Fibroblast of lung (primary cell): ENCODE data around the gene MAP4K1. TPM values are rescaled to one million over a fixed set of nuclear protein-coding genes. Genes with fewer than 3 reads are reported as not detected.
"Not testable (repeated sequence)": the region's sequence is repeated elsewhere in the genome, so short reads cannot be mapped to it uniquely, and the experiment has no call there.

Source experiments
- DNase-seq, 2 donors: peaks; one replicate each; pipeline versions ENCODE4 v3.0.0 to v3.0.0-alpha.2; 2010; ENCODE audit warnings: low read depth in 2 of 2
- H2AFZ ChIP-seq: 2 replicates; pipeline ENCODE4 v1.5.1; 2012; ENCODE audit warnings: low read length, control low read depth, inconsistent platforms
- H3K27ac ChIP-seq: 2 replicates; pipeline ENCODE4 v1.5.1; 2011; ENCODE audit warnings: low read length, control low read depth; ENCODE audit not compliant: insufficient read depth
- H3K27me3 ChIP-seq: 2 replicates; pipeline ENCODE4 v1.5.1; 2011; ENCODE audit warnings: mild to moderate bottlenecking, low read length; ENCODE audit not compliant: control insufficient read depth, insufficient read depth
- H3K36me3 ChIP-seq: 2 replicates; pipeline ENCODE4 v1.5.1; 2011; ENCODE audit warnings: low read length; ENCODE audit not compliant: control insufficient read depth, insufficient read depth
- H3K4me1 ChIP-seq: 2 replicates; pipeline ENCODE4 v1.5.1; 2011; ENCODE audit warnings: low read length; ENCODE audit not compliant: control insufficient read depth, insufficient read depth; ENCODE audit errors: extremely low read depth
- H3K4me2 ChIP-seq: 2 replicates; pipeline ENCODE4 v1.5.1; 2011; ENCODE audit warnings: low read length, control low read depth; ENCODE audit not compliant: insufficient read depth; ENCODE audit errors: extremely low read depth
- H3K4me3 ChIP-seq, 4 experiments: fragments of 200-600 bp in 1 of 4; sonication (generic) in 1 of 4; replicated peaks in 1 of 4; 2 replicates each; pipeline ENCODE4 v1.5.1; 2011 to 2016; ENCODE audit warnings: low read length in 4 of 4, low read depth in 3 of 4, mild to moderate bottlenecking in 3 of 4, control low read depth in 2 of 4, inconsistent platforms in 1 of 4, mixed read lengths in 1 of 4; ENCODE audit not compliant: insufficient read depth in 1 of 4; ENCODE audit errors: control extremely low read depth in 1 of 4
- H3K79me2 ChIP-seq: 2 replicates; pipeline ENCODE4 v1.5.1; 2012; ENCODE audit warnings: mild to moderate bottlenecking, low read length, inconsistent platforms; ENCODE audit not compliant: control insufficient read depth, insufficient read depth
- H3K9ac ChIP-seq: 2 replicates; pipeline ENCODE4 v1.5.1; 2011; ENCODE audit warnings: mild to moderate bottlenecking, low read length, control low read depth; ENCODE audit not compliant: insufficient read depth
- H3K9me3 ChIP-seq: 2 replicates; pipeline ENCODE4 v1.5.1; 2012; ENCODE audit warnings: low read depth, low read length; ENCODE audit not compliant: control insufficient read depth, insufficient read depth
- H4K20me1 ChIP-seq: 2 replicates; pipeline ENCODE4 v1.5.1; 2011; ENCODE audit warnings: low read length; ENCODE audit not compliant: control insufficient read depth, insufficient read depth; ENCODE audit errors: extremely low read depth
- EZH2 ChIP-seq: IDR thresholded peaks from 2 replicates; pipeline ENCODE4 v1.5.1; 2012; ENCODE audit warnings: low read length, control low read depth, mild to moderate bottlenecking; ENCODE audit errors: missing control alignments
- polyA plus RNA-seq, 2 donors: library from polyadenylated mRNA; depleted of rRNA in 1 of 2; stranded (reverse) in 1 of 2; unstranded in 1 of 2; fragments of >200 nt; gene quantifications; 2 replicates each; pipeline ENCODE4 v1.2.1, GENCODE V29; 2011 to 2012; ENCODE audit warnings: missing spikeins in 1 of 2
- total RNA-seq: library from RNA; depleted of rRNA; stranded (reverse); fragments of >200 nt; gene quantifications from 2 replicates; pipeline ENCODE4 v1.2.1, GENCODE V29; 2014
- TF ChIP-seq, protein P1 (sequence below), 2 donors: IDR thresholded peaks in 1 of 2; conservative IDR thresholded peaks in 1 of 2; 1 replicate in 1 of 2; 2 replicates in 1 of 2; pipeline ENCODE4 v1.5.1; 2011 to 2012; ENCODE audit warnings: low read length in 2 of 2, control low read depth in 1 of 2, inconsistent platforms in 1 of 2, low read depth in 1 of 2, mild to moderate bottlenecking in 1 of 2

The MAP4K1 gene
- total and polyA plus RNA-seq, 2 donors (not counting 1 experiment from before 2014, with no cell fraction given) = 0.12 to 0.17 TPM

DNA sequence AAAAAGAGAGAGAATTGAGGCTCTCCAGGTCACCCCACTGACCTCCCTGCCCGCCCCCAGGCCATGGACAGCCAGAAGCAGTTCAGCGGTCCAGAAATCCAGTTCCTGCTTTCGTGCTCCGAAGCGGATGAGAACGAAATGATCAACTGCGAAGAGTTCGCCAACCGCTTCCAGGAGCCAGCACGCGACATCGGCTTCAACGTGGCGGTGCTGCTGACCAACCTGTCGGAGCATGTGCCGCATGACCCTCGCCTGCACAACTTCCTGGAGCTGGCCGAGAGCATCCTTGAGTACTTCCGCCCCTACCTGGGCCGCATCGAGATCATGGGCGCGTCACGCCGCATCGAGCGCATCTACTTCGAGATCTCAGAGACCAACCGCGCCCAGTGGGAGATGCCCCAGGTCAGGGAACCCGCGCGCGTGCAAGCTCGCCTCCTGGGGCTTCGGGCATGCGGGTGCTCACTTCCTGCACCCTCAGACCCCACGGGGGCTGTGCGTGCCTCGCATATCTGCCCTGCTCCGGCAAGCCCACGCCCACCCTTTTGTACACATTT is 56.6 kb downstream of the MAP4K1 start:
- no peaks in the 10 kb centered on the region for H3K79me2 ChIP-seq
- H3K27ac ChIP-seq = no peak overlapping the region
- no peak overlapping the region for H3K4me2 ChIP-seq
- no peaks in the 10 kb centered on the region for H4K20me1 ChIP-seq
- H3K4me1 ChIP-seq = no peaks in the 10 kb centered on the region
- peaks cover 2% of the 10 kb centered on the region for H3K27me3 ChIP-seq
- no peak for DNase-seq
- no peak overlapping the region for H2AFZ ChIP-seq
- H3K4me3 ChIP-seq = no peak overlapping the region
- no peaks in the 10 kb centered on the region for H3K36me3 ChIP-seq
- no peak overlapping the region for H3K9ac ChIP-seq
- TF ChIP-seq, protein P1, sequence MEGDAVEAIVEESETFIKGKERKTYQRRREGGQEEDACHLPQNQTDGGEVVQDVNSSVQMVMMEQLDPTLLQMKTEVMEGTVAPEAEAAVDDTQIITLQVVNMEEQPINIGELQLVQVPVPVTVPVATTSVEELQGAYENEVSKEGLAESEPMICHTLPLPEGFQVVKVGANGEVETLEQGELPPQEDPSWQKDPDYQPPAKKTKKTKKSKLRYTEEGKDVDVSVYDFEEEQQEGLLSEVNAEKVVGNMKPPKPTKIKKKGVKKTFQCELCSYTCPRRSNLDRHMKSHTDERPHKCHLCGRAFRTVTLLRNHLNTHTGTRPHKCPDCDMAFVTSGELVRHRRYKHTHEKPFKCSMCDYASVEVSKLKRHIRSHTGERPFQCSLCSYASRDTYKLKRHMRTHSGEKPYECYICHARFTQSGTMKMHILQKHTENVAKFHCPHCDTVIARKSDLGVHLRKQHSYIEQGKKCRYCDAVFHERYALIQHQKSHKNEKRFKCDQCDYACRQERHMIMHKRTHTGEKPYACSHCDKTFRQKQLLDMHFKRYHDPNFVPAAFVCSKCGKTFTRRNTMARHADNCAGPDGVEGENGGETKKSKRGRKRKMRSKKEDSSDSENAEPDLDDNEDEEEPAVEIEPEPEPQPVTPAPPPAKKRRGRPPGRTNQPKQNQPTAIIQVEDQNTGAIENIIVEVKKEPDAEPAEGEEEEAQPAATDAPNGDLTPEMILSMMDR (conservative IDR thresholded peaks at IDR 0.05 in 1 of 2, IDR thresholded peaks at IDR 0.05 in 1 of 2; ENCODE audit: low read depth in 1 of 2, low read length in 2 of 2) = no peak
- no peak for TF ChIP-seq EZH2
- no peaks in the 10 kb centered on the region for H3K9me3 ChIP-seq

DNA sequence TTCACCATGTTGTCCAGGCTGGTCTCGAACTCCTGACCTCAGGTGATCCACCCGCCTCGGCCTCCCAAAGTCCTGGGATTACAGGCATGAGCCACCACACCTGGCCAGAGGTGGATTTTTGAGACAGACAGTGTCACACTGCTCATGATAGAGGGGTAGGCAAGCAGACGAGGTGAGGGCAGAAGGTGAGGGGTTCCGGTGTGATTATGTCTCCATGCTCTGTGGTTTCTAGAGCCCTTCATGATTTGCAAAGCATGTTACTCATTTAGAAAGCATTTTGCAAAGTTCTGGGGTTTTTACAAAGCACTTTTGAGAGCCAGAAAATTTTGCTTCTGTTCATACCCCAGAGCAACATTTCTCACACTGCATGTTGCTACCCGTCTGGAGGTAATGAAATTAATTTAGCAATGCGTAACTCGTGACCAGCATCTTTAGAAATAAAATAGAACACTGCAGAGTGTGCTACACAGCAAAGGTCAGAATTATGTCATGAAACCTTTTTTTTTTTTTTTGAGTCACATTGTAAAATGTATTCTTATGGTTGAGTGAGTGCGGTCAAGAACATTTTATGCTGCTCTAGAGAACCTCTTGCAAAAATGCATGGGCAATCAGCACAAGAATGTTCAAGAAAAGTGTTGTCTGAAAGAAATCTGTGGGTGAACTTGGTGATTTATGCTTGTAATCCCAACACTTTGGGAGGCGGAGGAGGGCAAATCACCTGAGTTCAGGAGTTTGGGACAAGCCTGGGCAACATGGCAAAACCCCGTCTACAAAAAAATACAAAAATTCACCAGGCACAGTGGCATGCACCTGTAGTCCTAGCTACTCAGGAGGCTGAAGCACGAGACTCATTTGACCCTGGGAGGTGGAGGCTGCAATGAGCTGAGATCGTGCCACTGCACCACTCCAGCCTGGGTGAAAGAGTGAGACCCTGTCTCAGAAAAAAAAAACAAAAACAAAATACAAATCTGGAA is 58.0 kb downstream of the MAP4K1 start:
- H3K4me1 ChIP-seq = no peaks in the 10 kb centered on the region
- peak in 1 of 2 donors; percentile 45 for DNase-seq
- H3K9me3 ChIP-seq = no peaks in the 10 kb centered on the region
- H3K27me3 ChIP-seq = peaks cover 2% of the 10 kb centered on the region
- no peak overlapping the region for H3K9ac ChIP-seq
- no peak overlapping the region for H3K27ac ChIP-seq
- H2AFZ ChIP-seq = no peak overlapping the region
- TF ChIP-seq, protein P1 (conservative IDR thresholded peaks at IDR 0.05 in 1 of 2, IDR thresholded peaks at IDR 0.05 in 1 of 2; ENCODE audit: low read depth in 1 of 2, low read length in 2 of 2) = no peak
- no peak for TF ChIP-seq EZH2
- no peaks in the 10 kb centered on the region for H3K79me2 ChIP-seq
- no peaks in the 10 kb centered on the region for H3K36me3 ChIP-seq
- no peak overlapping the region for H3K4me2 ChIP-seq
- no peak overlapping the region for H3K4me3 ChIP-seq
- no peaks in the 10 kb centered on the region for H4K20me1 ChIP-seq

DNA sequence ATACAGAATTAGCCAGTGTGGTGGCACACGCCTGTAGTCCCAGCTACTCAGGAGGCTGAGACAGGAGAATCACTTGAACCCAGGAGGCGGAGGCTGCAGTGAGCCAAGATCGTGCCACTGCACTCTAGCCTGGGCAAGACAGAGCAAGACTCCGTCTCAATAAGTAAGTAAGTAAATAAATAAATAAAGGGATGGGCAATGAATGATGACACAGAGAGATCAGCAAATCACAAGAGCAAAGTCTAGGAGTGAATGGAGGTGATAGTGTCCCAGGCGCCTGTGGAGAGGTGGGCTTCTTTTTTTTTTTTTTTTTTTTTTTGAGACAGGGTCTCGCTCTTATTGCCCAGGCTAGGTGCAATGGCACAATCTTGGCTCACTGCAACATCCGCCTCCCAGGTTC is 58.8 kb downstream of the MAP4K1 start:
- not testable (repeated sequence) for H4K20me1 ChIP-seq, H2AFZ ChIP-seq, H3K4me3 ChIP-seq, H3K79me2 ChIP-seq, H3K27ac ChIP-seq, H3K27me3 ChIP-seq, H3K9me3 ChIP-seq, H3K9ac ChIP-seq, H3K4me2 ChIP-seq, DNase-seq, H3K36me3 ChIP-seq, H3K4me1 ChIP-seq
